Measurements from ENCODE around the gene AOPEP.

Gene AOPEP

DNA sequence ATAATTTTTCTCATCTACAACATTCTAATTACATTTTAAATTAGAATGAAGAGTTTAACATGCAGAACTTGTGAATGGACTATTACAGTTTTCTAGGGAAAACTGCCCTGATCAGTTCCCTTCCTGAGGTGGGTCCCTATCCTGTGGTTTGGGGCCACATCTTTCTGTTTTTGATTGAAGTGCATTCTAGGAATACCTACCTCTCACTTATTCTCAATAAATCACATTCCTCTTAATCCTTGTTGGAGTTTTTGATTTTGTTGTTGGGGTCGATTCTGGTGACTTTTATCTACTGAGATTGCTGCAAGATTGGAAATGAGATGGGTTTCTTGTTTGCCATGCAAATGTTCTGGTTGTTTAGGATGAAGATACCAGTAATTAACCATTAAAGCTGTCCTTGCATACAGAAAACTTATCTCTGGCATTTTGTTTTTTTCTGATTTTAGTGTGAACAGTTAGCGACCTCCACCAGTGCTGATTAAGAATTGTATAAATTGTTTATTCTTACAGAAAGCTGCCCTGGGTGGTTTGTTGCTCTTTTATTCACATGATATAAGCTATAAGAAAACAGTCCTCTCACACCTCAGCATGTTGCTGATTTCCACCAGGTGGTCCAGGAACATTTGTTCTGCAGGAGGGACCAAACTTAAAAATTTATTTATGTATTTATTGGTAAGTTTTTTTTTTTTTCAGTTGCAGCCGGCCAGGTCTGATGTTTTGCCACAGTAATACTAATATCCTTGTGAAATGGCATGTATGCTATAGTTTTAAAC, 321.1 kb downstream of the AOPEP start:
- peak overlapping the region; percentile 69 for H3K4me3 ChIP-seq (ENCODE audit: low read depth, low read length, poor library complexity, severe bottlenecking)
- H4K20me1 ChIP-seq (ENCODE audit: insufficient read depth, low read length): 0 out of 2 replicates have a peak, but pooled peaks cover 5% of the 10 kb centered on the region
- no peaks in the 10 kb centered on the region for H3F3A ChIP-seq (ENCODE audit: insufficient read depth, low read length)
- peak overlapping the region; percentile 82 for H3K4me2 ChIP-seq (ENCODE audit: low read length)
- H2AFZ ChIP-seq (ENCODE audit: low read length): no peak overlapping the region
- peaks cover 29% of the 10 kb centered on the region for H3K4me1 ChIP-seq (ENCODE audit: insufficient read depth, low read length, severe bottlenecking)
- H3K27ac ChIP-seq (ENCODE audit: low read depth, low read length, poor library complexity, severe bottlenecking): no peak overlapping the region
- peaks cover 15% of the 10 kb centered on the region for H3K36me3 ChIP-seq (ENCODE audit: insufficient read depth, low read length)
- H3K9me2 ChIP-seq (ENCODE audit: low read depth, low read length): no peaks in the 10 kb centered on the region
- H3K9me3 ChIP-seq (ENCODE audit: low read length): no peaks in the 10 kb centered on the region
- no peak overlapping the region for H3K9ac ChIP-seq (ENCODE audit: low read length)
- H3K79me2 ChIP-seq (ENCODE audit: insufficient read depth, low read length): no peaks in the 10 kb centered on the region
- TF ChIP-seq CTCF (IDR thresholded peaks at IDR 0.05; ENCODE audit: low read length): no peak
- no peak for TF ChIP-seq EZH2 (IDR thresholded peaks at IDR 0.05; ENCODE audit: borderline replicate concordance, low read length)
- no peaks in the 10 kb centered on the region for H3K27me3 ChIP-seq (ENCODE audit: insufficient read depth, low read length)

DNA sequence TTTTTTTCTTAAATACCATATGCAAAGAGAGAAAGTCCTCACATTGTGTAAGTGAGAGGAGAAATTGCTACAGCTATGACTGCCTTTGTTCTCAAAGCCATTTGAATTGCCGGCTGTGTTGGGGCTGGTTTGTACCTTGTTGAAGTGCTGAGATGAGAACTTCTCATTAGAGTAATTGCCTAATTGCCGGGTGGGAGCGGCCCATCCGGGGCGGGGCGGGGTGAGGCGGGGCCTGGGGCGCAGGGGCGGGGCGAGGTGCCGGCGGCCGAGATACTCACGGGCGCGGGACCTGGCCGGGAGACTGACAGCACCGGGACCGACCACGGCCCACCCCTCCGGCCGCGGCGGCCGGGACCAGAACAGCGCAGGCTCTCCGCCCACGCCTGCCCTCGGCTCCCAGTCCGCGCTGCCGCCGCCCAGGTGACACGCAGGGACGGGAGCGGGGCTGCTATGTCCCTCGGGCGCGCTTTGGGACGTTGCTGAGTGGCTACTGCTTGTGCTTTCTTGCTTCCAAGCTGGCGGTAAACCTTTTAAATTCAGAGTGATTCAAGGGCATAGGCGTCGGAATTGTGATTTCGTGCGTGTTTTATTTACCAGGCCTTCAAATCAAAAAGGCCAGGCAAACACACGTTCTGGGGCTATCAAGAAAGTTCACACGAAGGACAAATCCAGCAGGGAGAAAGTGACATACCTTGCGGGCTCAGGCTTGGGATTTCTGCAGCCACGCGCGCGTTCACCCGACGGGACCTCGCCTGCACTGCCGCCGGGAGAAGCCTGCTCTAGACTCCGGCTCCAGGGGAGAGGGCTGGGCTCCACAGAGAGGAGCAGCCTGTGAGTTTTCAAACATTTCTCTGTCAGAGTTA, 322.0 kb downstream of the AOPEP start:
- H3K9me3 ChIP-seq (ENCODE audit: low read length): no peaks in the 10 kb centered on the region
- no peaks in the 10 kb centered on the region for H3F3A ChIP-seq (ENCODE audit: insufficient read depth, low read length)
- peaks cover 14% of the 10 kb centered on the region for H3K36me3 ChIP-seq (ENCODE audit: insufficient read depth, low read length)
- H3K9me2 ChIP-seq (ENCODE audit: low read depth, low read length): no peaks in the 10 kb centered on the region
- H3K4me2 ChIP-seq (ENCODE audit: low read length): peak overlapping the region; percentile 82
- peak overlapping the region; percentile 55; the same call in 1 of the 2 replicates for H3K9ac ChIP-seq (ENCODE audit: low read length)
- no peak for TF ChIP-seq EZH2 (IDR thresholded peaks at IDR 0.05; ENCODE audit: borderline replicate concordance, low read length)
- TF ChIP-seq CTCF (IDR thresholded peaks at IDR 0.05; ENCODE audit: low read length): no peak
- H4K20me1 ChIP-seq (ENCODE audit: insufficient read depth, low read length): 0 out of 2 replicates have a peak, but pooled peaks cover 5% of the 10 kb centered on the region
- H3K79me2 ChIP-seq (ENCODE audit: insufficient read depth, low read length): no peaks in the 10 kb centered on the region
- H2AFZ ChIP-seq (ENCODE audit: low read length): no peak overlapping the region
- H3K27ac ChIP-seq (ENCODE audit: low read depth, low read length, poor library complexity, severe bottlenecking): no peak overlapping the region
- peaks cover 25% of the 10 kb centered on the region for H3K4me1 ChIP-seq (ENCODE audit: insufficient read depth, low read length, severe bottlenecking)
- H3K27me3 ChIP-seq (ENCODE audit: insufficient read depth, low read length): no peaks in the 10 kb centered on the region
- H3K4me3 ChIP-seq (ENCODE audit: low read depth, low read length, poor library complexity, severe bottlenecking): peak overlapping the region; percentile 69

GRCh38 chr9:95049761-95050160, 323.3 kb downstream of the AOPEP start:
- no peak overlapping the region for H3K27ac ChIP-seq (ENCODE audit: low read depth, low read length, poor library complexity, severe bottlenecking)
- H3F3A ChIP-seq (ENCODE audit: insufficient read depth, low read length): no peaks in the 10 kb centered on the region; the same call in 1 of the 2 replicates
- H3K4me1 ChIP-seq (ENCODE audit: insufficient read depth, low read length, severe bottlenecking): peaks cover 18% of the 10 kb centered on the region
- H2AFZ ChIP-seq (ENCODE audit: low read length): no peak overlapping the region
- no peaks in the 10 kb centered on the region for H3K9me2 ChIP-seq (ENCODE audit: low read depth, low read length)
- H4K20me1 ChIP-seq (ENCODE audit: insufficient read depth, low read length): 0 out of 2 replicates have a peak, but pooled peaks cover 5% of the 10 kb centered on the region
- H3K4me3 ChIP-seq (ENCODE audit: low read depth, low read length, poor library complexity, severe bottlenecking): no peak overlapping the region
- peaks cover 4% of the 10 kb centered on the region for H3K36me3 ChIP-seq (ENCODE audit: insufficient read depth, low read length)
- H3K27me3 ChIP-seq (ENCODE audit: insufficient read depth, low read length): no peaks in the 10 kb centered on the region
- H3K79me2 ChIP-seq (ENCODE audit: insufficient read depth, low read length): no peaks in the 10 kb centered on the region
- no peak overlapping the region for H3K4me2 ChIP-seq (ENCODE audit: low read length)
- no peaks in the 10 kb centered on the region for H3K9me3 ChIP-seq (ENCODE audit: low read length)
- TF ChIP-seq CTCF (IDR thresholded peaks at IDR 0.05; ENCODE audit: low read length): no peak
- no peak for TF ChIP-seq EZH2 (IDR thresholded peaks at IDR 0.05; ENCODE audit: borderline replicate concordance, low read length)
- H3K9ac ChIP-seq (ENCODE audit: low read length): no peak overlapping the region

Measured in OCI-LY1 (cell line).